HG02623 (cell line): ENCODE results near the gene IFT22.
"Not testable (repeated sequence)": the region's sequence is repeated elsewhere in the genome, so short reads cannot be mapped to it uniquely, and the experiment has no call there.

Experiments used
- ATAC-seq: cut with Tn5 transposase; IDR thresholded peaks from one replicate; pipeline ENCODE4 v1.9.1; 2021; ENCODE audit warnings: moderate library complexity; ENCODE audit not compliant: unreplicated experiment

Gene IFT22

GRCh38 chr7:101278461-101279292, 42.9 kb downstream of the IFT22 start:
- no peak for ATAC-seq

- ATAC-seq, result no peak
These were observed 44.5 kb downstream of the IFT22 start for GRCh38 chr7:101277155-101277554.

- no peak for ATAC-seq
These were observed 48.4 kb downstream of the IFT22 start for GRCh38 chr7:101273206-101273605.

- ATAC-seq, result no peak
These were observed 50.6 kb downstream of the IFT22 start for GRCh38 chr7:101271021-101271420.

- ATAC-seq, result no peak
These were observed 51.9 kb downstream of the IFT22 start for GRCh38 chr7:101269664-101270063.

GRCh38 chr7:101265622-101266516, 55.7 kb downstream of the IFT22 start:
- no peak for ATAC-seq

- ATAC-seq, result not testable (repeated sequence)
These were observed 57.4 kb downstream of the IFT22 start for GRCh38 chr7:101264102-101264706.
